Psoas muscle (tissue), 8 donors: ENCODE measurements around the gene NUDT1. TPM values are rescaled to one million over a fixed set of nuclear protein-coding genes. Genes with fewer than 3 reads are reported as not detected.

Source experiments
- ATAC-seq, 4 donors: fragments of 200-7000 bp; cut with Tn5 transposase; one replicate each; pipeline ENCODE4 v1.9.1; 2020; ENCODE audit warnings: moderate library complexity in 3 of 4, mild to moderate bottlenecking in 2 of 4
- DNase-seq, 2 donors: peaks; one replicate each; pipeline ENCODE4 v3.0.0-alpha.2; 2020
- H3K27ac ChIP-seq: fragments of 200-600 bp; one replicate; pipeline ENCODE4 v1.8.0; 2022
- H3K27me3 ChIP-seq, 3 donors: fragments of 200-600 bp in 1 of 3; one replicate each; pipeline versions ENCODE4 v1.6.1 to v1.8.0; 2013 to 2022; ENCODE audit warnings: low read length in 2 of 3, mild to moderate bottlenecking in 2 of 3, moderate library complexity in 1 of 3; ENCODE audit not compliant: insufficient read depth in 3 of 3
- H3K36me3 ChIP-seq, 2 donors: fragments of 200-600 bp in 1 of 2; one replicate each; pipeline versions ENCODE4 v1.6.1 to v1.8.0; 2013 to 2022; ENCODE audit warnings: low read depth in 1 of 2, mild to moderate bottlenecking in 1 of 2, moderate library complexity in 1 of 2; ENCODE audit not compliant: insufficient read depth in 1 of 2
- H3K4me1 ChIP-seq: fragments of 200-600 bp; one replicate; pipeline ENCODE4 v1.8.0; 2022
- H3K4me3 ChIP-seq: fragments of 200-600 bp; one replicate; pipeline ENCODE4 v1.8.0; 2022; ENCODE audit warnings: mild to moderate bottlenecking
- H3K9me3 ChIP-seq: fragments of 200-600 bp; one replicate; pipeline ENCODE4 v1.8.0; 2022
- WGBS, 3 donors: extraction: QIAGEN DNeasy Blood & Tissue Kit; methylation state at CpG; one replicate each; pipeline versions ENCODE4 v1.1.6 to v1.1.7; 2013; 5-methylcytosine and 5-hydroxymethylcytosine counted together
- intact Hi-C, 2 donors: fragments of 100-400 bp; cut with DNase I; formaldehyde crosslinking; loops; one replicate each; pipeline versions ENCODE4 v1.11.0 to v1.14.2; 2022
- polyA plus RNA-seq, 3 donors: library from polyadenylated mRNA; stranded (reverse); fragments of 200-250 nt; gene quantifications; one replicate each; pipeline ENCODE4 v1.2.3, GENCODE V29; 2013
- total RNA-seq, 4 donors: library from RNA; stranded (reverse); fragmentation: NEBNext Ultra II Directional in 2 of 4; extraction: Animal tissue kit (Norgen Biotek cat#: 25700) in 2 of 4; gene quantifications; one replicate each; pipeline versions ENCODE4 v1.2.1 to v1.2.4, GENCODE V29; 2021 to 2023
- TF ChIP-seq, protein P1 (sequence below): fragments of 200-600 bp; IDR thresholded peaks from one replicate; pipeline ENCODE4 v1.8.0; 2022; ENCODE audit warnings: antibody characterized with exemption
- donor health status: healthy with polysubstance abuse.
- donor health status: DM: no; HTN: no; CAD: no; lungs with moderate emphysema.
- donor health status: Bipolar disorder and iron deficiency.
- donor health status: healthy.
- donor health status: DM: yes; HTN: yes; CAD: no.
- donor health status: DM: no; HTN: no; CAD: no.
- donor health status: DM: no; HTN: no; CAD: no.
- donor health status: DM: yes; HTN: yes; CAD: no.

NUDT1 gene
- total and polyA plus RNA-seq, 7 donors = 5.6 to 29.2 (median 12.4) TPM

DNA sequence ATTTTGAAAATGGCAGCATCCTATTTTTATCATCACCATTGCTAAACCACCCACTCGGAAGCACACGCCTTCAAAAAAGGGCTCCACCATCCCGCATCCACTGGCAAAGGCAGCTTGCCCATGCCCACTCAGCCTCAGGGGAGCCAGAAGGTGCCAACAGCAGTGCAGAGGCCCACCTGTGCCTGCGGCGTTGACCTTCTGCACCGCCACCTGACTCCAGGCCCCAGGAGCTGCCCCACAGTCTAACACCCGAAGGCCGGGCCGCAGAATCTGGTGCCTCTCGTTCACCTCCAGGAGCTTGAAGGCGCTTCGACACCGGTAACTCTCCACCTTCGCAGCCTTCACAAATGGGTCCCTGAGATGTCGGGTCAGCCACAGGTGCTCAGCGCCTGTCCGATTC, 2.8 kb upstream of the NUDT1 start:
- 97 to 98% (median 97%) methylated on average over 17 of the region's 17 CpGs for WGBS, 3 donors
- ATAC-seq (no peak), DNase-seq (no peak)
- Histone ChIP-seq H3K9me3 (no peaks in the 10 kb centered on the region), H3K36me3 (peaks cover 0 to 53% of the 10 kb centered on the region in 2 donors), H3K27me3 (no peaks in the 10 kb centered on the region), H3K27ac (no peak overlapping the region), H3K4me3 (no peak overlapping the region), H3K4me1 (peaks cover 9% of the 10 kb centered on the region)
- intact Hi-C loops = no loop called here
- TF ChIP-seq, protein P1, sequence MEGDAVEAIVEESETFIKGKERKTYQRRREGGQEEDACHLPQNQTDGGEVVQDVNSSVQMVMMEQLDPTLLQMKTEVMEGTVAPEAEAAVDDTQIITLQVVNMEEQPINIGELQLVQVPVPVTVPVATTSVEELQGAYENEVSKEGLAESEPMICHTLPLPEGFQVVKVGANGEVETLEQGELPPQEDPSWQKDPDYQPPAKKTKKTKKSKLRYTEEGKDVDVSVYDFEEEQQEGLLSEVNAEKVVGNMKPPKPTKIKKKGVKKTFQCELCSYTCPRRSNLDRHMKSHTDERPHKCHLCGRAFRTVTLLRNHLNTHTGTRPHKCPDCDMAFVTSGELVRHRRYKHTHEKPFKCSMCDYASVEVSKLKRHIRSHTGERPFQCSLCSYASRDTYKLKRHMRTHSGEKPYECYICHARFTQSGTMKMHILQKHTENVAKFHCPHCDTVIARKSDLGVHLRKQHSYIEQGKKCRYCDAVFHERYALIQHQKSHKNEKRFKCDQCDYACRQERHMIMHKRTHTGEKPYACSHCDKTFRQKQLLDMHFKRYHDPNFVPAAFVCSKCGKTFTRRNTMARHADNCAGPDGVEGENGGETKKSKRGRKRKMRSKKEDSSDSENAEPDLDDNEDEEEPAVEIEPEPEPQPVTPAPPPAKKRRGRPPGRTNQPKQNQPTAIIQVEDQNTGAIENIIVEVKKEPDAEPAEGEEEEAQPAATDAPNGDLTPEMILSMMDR = no peak

DNA sequence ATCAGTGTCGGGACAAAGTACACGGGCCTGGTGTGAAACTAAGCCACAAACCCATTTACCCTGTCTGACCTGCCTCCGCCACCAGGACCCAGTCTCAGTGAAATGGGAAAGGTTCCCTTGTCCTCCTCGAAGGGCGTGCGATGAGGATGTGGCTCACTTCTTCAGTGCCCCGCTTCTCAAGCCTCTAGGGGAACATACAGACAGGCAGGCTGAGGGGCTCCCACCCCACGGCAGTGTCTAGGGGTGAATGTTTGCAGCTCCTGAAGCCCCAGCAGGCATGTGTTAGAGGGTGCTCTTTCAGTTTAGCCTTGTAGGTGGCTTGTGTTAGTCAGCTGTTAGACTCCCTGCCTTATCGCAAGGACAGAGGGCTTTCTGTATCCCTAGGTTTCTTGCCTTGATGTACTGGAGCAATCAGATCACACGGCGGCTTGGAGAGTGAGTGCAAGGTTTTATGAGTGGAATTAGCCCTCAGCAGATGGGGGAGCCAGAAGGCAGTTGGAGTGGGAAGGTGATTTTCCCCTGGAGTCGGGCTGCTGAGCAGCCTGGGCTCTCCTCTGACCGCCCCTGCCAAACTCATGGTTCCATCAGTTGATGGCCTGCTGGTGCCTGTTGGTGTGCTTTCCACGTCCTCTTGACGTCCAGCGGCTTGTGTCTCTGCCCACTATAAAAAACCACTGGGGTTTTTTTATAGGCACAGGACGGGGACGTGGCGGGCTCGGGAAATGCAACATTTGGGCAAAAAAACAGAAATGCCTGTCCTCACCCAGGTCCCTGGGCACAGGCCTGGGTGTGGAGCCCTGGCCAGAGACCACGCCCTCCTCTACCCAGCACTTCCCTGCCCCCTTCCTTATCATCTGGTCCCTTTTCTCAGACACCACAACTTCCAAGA, 759 bp downstream of the NUDT1 start:
- H3K9me3 ChIP-seq = no peaks in the 10 kb centered on the region
- peak overlapping the region; percentile 78 for H3K27ac ChIP-seq
- TF ChIP-seq, protein P1 = no peak
- DNase-seq (no peak), ATAC-seq (peak; percentile 2 to 24 (median 10))
- WGBS, 3 donors = 14 to 26% (median 15%) methylated on average over 21 of the region's 21 CpGs
- H3K4me3 ChIP-seq = peak overlapping the region; percentile 98
- intact Hi-C loops = no loop called here
- H3K4me1 ChIP-seq = peaks cover 9% of the 10 kb centered on the region
- H3K27me3 ChIP-seq = no peaks in the 10 kb centered on the region
- peaks cover 0 to 17% of the 10 kb centered on the region in 2 donors for H3K36me3 ChIP-seq

DNA sequence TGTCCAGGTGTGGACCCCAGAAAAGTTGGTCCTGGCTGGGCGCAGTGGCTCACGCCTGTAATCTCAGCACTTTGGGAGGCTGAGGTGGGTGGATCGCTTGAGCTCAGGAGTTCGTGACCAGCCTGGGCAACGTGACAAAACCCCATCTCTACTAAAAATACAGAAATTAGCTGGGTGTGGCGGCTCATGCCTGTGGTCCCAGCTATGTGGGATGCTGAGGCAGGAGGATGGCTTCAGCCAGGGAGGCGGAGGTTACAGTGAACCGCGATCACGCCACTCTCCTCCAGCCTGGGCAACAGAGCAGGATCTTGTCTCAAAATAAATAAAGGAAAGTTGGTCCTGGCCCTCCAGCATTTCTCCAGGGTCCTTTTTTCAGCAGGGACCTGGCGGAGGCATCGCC, 1.4 kb downstream of the NUDT1 start:
- H3K27ac ChIP-seq = no peak overlapping the region
- WGBS, 3 donors = 87 to 90% (median 89%) methylated on average over 12 of the region's 12 CpGs
- DNase-seq (no peak), ATAC-seq (no peak)
- no peaks in the 10 kb centered on the region for H3K27me3 ChIP-seq
- H3K9me3 ChIP-seq = no peaks in the 10 kb centered on the region
- no peak overlapping the region for H3K4me3 ChIP-seq
- TF ChIP-seq, protein P1 = no peak
- intact Hi-C loops = no loop called here
- peaks cover 0 to 10% of the 10 kb centered on the region in 2 donors for H3K36me3 ChIP-seq
- peaks cover 9% of the 10 kb centered on the region for H3K4me1 ChIP-seq

DNA sequence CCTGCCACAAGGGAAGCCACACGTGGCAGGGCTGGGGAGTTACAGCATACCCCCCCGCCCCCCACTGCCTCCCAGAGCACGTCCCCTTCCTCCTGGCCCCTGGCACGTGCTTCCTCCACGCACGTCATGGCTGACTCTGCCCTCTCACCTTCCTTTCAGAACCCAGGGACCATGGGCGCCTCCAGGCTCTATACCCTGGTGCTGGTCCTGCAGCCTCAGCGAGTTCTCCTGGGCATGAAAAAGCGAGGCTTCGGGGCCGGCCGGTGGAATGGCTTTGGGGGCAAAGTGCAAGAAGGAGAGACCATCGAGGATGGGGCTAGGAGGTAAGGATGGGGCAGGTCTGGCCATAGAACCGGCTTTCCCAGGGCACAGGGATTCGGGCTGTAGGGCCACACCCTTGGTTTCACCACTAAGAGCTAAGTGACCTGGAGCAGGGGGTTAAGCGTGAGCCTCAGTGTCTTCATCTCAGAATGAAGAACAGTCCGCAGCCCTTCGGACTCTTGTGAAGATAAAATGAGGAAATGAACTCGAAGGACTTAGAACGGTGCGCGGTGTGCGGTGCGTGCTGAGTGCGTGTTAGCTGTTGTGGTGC, 2.5 kb downstream of the NUDT1 start:
- Histone ChIP-seq H3K36me3 (no peaks in the 10 kb centered on the region), H3K27ac (no peak overlapping the region), H3K4me3 (no peak overlapping the region), H3K4me1 (peaks cover 9% of the 10 kb centered on the region), H3K9me3 (no peaks in the 10 kb centered on the region), H3K27me3 (no peaks in the 10 kb centered on the region)
- intact Hi-C loops = no loop called here
- ATAC-seq (no peak), DNase-seq (no peak)
- TF ChIP-seq, protein P1 = no peak
- WGBS, 3 donors = 83 to 89% (median 89%) methylated on average over 25 of the region's 25 CpGs
